Astrocyte (in vitro differentiated cells and primary cell): ENCODE data around the gene ARPC2. TPM values are rescaled to one million over a fixed set of nuclear protein-coding genes. Genes with fewer than 3 reads are reported as not detected.
A peak's percentile ranks its signal among the peaks of the same experiment; 100 is the strongest.

Experiments used
- DNase-seq: peaks from one replicate; pipeline ENCODE4 v3.0.0-alpha.2; 2010; ENCODE audit warnings: low read depth
- FAIRE-seq: peaks from 2 replicates; lab custom pipeline; 2011; peaks lifted over from hg19 to GRCh38; lab: Jason Lieb, UNC
- H2AFZ ChIP-seq: 2 replicates; pipeline ENCODE4 v1.6.0; 2012; ENCODE audit warnings: low read depth, low read length, inconsistent platforms
- H3K27ac ChIP-seq: 2 replicates; pipeline ENCODE4 v1.5.1; 2011; ENCODE audit warnings: low read depth, low read length, inconsistent platforms
- H3K27me3 ChIP-seq: 2 replicates; pipeline ENCODE4 v1.6.0; 2011; ENCODE audit warnings: low read length, inconsistent platforms; ENCODE audit not compliant: insufficient read depth
- H3K36me3 ChIP-seq: 2 replicates; pipeline ENCODE4 v1.5.1; 2011; ENCODE audit warnings: low read length, inconsistent platforms; ENCODE audit not compliant: insufficient read depth
- H3K4me1 ChIP-seq: 2 replicates; pipeline ENCODE4 v1.5.1; 2011; ENCODE audit warnings: low read length, inconsistent platforms; ENCODE audit not compliant: insufficient read depth
- H3K4me2 ChIP-seq: 2 replicates; pipeline ENCODE4 v1.6.0; 2012; ENCODE audit warnings: low read length, inconsistent platforms
- H3K4me3 ChIP-seq: 2 replicates; pipeline ENCODE4 v1.5.1; 2011; ENCODE audit warnings: low read depth, mild to moderate bottlenecking, low read length, inconsistent platforms; ENCODE audit not compliant: insufficient read depth
- H3K79me2 ChIP-seq: 2 replicates; pipeline ENCODE4 v1.6.0; 2012; ENCODE audit warnings: mild to moderate bottlenecking, low read length, inconsistent platforms; ENCODE audit not compliant: insufficient read depth
- H3K9ac ChIP-seq: 2 replicates; pipeline ENCODE4 v1.6.0; 2012; ENCODE audit warnings: mild to moderate bottlenecking, low read length, inconsistent platforms
- H3K9me3 ChIP-seq: 2 replicates; pipeline ENCODE4 v1.5.1; 2012; ENCODE audit warnings: low read depth, mild to moderate bottlenecking, low read length, inconsistent platforms; ENCODE audit not compliant: insufficient read depth
- H4K20me1 ChIP-seq: 2 replicates; pipeline ENCODE4 v1.6.0; 2012; ENCODE audit warnings: low read length, inconsistent platforms; ENCODE audit not compliant: insufficient read depth
- H3K27ac Mint-ChIP-seq: one replicate; pipeline ENCODE4 v1.8.0; 2021; ENCODE audit warnings: mild to moderate bottlenecking, mixed read lengths; ENCODE audit not compliant: unreplicated experiment
- H3K27me3 Mint-ChIP-seq: one replicate; pipeline ENCODE4 v1.8.0; 2021; ENCODE audit warnings: low read depth, mixed read lengths; ENCODE audit not compliant: unreplicated experiment
- H3K36me3 Mint-ChIP-seq: one replicate; pipeline ENCODE4 v1.8.0; 2021; ENCODE audit warnings: low read depth, mixed read lengths; ENCODE audit not compliant: unreplicated experiment
- H3K4me1 Mint-ChIP-seq: one replicate; pipeline ENCODE4 v1.8.0; 2021; ENCODE audit warnings: low read depth, mixed read lengths; ENCODE audit not compliant: unreplicated experiment
- H3K4me3 Mint-ChIP-seq: one replicate; pipeline ENCODE4 v1.8.0; 2021; ENCODE audit warnings: mild to moderate bottlenecking, moderate library complexity, mixed read lengths; ENCODE audit not compliant: unreplicated experiment
- H3K9me3 Mint-ChIP-seq: one replicate; pipeline ENCODE4 v1.8.0; 2021; ENCODE audit warnings: mild to moderate bottlenecking, mixed read lengths; ENCODE audit not compliant: unreplicated experiment
- CTCF ChIP-seq: IDR thresholded peaks from 2 replicates; pipeline ENCODE4 v1.5.1; 2011; ENCODE audit warnings: low read depth, mild to moderate bottlenecking, inconsistent platforms, low read length, moderate library complexity; ENCODE audit not compliant: insufficient read depth
- EZH2 ChIP-seq: IDR thresholded peaks from 2 replicates; pipeline ENCODE4 v1.6.1; 2012; ENCODE audit warnings: mild to moderate bottlenecking, low read length, inconsistent platforms; ENCODE audit not compliant: insufficient read depth
- microRNA-seq: library from miRNA; unstranded; fragments of <30 nt; microRNA quantifications from one replicate; pipeline ENCODE4 v1.2.0, GENCODE V29; 2020
- total RNA-seq: library from RNA; stranded (reverse); gene quantifications from 2 replicates; pipeline ENCODE4 v1.2.1, GENCODE V29; 2021

Gene ARPC2
- total RNA-seq, 1 donor from 2014 or later: 535 TPM

GRCh38 chr2:218301176-218301819, 84.3 kb downstream of the ARPC2 start:
- DNase-seq: peak; percentile 54
- TF ChIP-seq EZH2 (no peak), CTCF (peak; percentile 96)
- peak; percentile 59 for FAIRE-seq
- Mint-ChIP-seq H3K4me3 (no peak overlapping the region), H3K9me3 (peaks cover 2% of the 10 kb centered on the region), H3K4me1 (no peaks in the 10 kb centered on the region), H3K27me3 (peaks cover 8% of the 10 kb centered on the region), H3K36me3 (no peaks in the 10 kb centered on the region), H3K27ac (no peak overlapping the region)
- Histone ChIP-seq H2AFZ (peak overlapping the region; percentile 28), H3K4me3 (no peak overlapping the region), H4K20me1 (no peaks in the 10 kb centered on the region), H3K27ac (no peak overlapping the region), H3K4me1 (peaks cover 4% of the 10 kb centered on the region), H3K4me2 (no peak overlapping the region), H3K9me3 (no peaks in the 10 kb centered on the region), H3K79me2 (no peaks in the 10 kb centered on the region), H3K27me3 (no peaks in the 10 kb centered on the region), H3K36me3 (no peaks in the 10 kb centered on the region), H3K9ac (no peak overlapping the region)

Small RNAs within 50 kb of the gene (microRNA-seq; reads per million reads assigned to microRNA genes)
- gene MIR6513: 4.7 reads per million, percentile 19 among the genes with 10 or more reads in this experiment

Other genes starting within 250 kb of the ARPC2 start
- 219 and 264 TPM in 2 replicates for gene TNS1, start 214.2 kb upstream of the ARPC2 start, total RNA-seq
- not detected in 2 replicates for gene RUFY4, start 147.9 kb upstream of the ARPC2 start, total RNA-seq
- 0.07 TPM in 1 of 2 replicates, not detected in the other for gene CXCR2, start 91.2 kb upstream of the ARPC2 start, total RNA-seq
- not detected in 2 replicates for gene CXCR1, start 50.2 kb upstream of the ARPC2 start, total RNA-seq
- 0.55 and 0.70 TPM in 2 replicates for gene GPBAR1, start 43.8 kb downstream of the ARPC2 start, total RNA-seq
- 78.8 and 87.3 TPM in 2 replicates for gene AAMP, start 52.9 kb downstream of the ARPC2 start, total RNA-seq
- gene PNKD, start 53.3 kb downstream of the ARPC2 start, total RNA-seq: 40.9 and 43.3 TPM in 2 replicates
- gene TMBIM1, start 75.3 kb downstream of the ARPC2 start, total RNA-seq: 34.8 and 37.2 TPM in 2 replicates
- gene CATIP, start 139.7 kb downstream of the ARPC2 start, total RNA-seq: 0.23 TPM in 1 of 2 replicates, not detected in the other
- gene SLC11A1, start 165.1 kb downstream of the ARPC2 start, total RNA-seq: not detected in 2 replicates
- gene CTDSP1, start 182.7 kb downstream of the ARPC2 start, total RNA-seq: 41.8 and 45.0 TPM in 2 replicates
- not detected in 2 replicates for gene VIL1, start 201.9 kb downstream of the ARPC2 start, total RNA-seq